Right hindlimb (tissue), 1 donor: ENCODE results near the gene SYNGR4.
"Not testable (repeated sequence)": the region's sequence is repeated elsewhere in the genome, so short reads cannot be mapped to it uniquely, and the experiment has no call there.

Experiments used
- DNase-seq: peaks from one replicate; pipeline ENCODE4 v3.0.0-alpha.2; 2018

SYNGR4 gene

GRCh38 chr19:48371771-48372170, 7.6 kb downstream of the SYNGR4 start:
- DNase-seq, result not testable (repeated sequence)

GRCh38 chr19:48372904-48373303, 8.7 kb downstream of the SYNGR4 start:
- no peak for DNase-seq

GRCh38 chr19:48373567-48373966, 9.4 kb downstream of the SYNGR4 start:
- DNase-seq, result no peak

- no peak for DNase-seq
These were observed 14.0 kb downstream of the SYNGR4 start for GRCh38 chr19:48378194-48378570.

GRCh38 chr19:48379058-48379457, 14.9 kb downstream of the SYNGR4 start:
- DNase-seq, result no peak

- no peak for DNase-seq
These were observed 17.2 kb downstream of the SYNGR4 start for GRCh38 chr19:48381178-48381950.

GRCh38 chr19:48382286-48382685, 18.1 kb downstream of the SYNGR4 start:
- no peak for DNase-seq

- DNase-seq, result no peak
These were observed 21.4 kb downstream of the SYNGR4 start for GRCh38 chr19:48385461-48386087.

GRCh38 chr19:48386981-48387380, 22.8 kb downstream of the SYNGR4 start:
- no peak for DNase-seq

GRCh38 chr19:48390188-48391099, 26.3 kb downstream of the SYNGR4 start:
- peak; percentile 81 for DNase-seq

- peak; percentile 87 for DNase-seq
These were observed 27.2 kb downstream of the SYNGR4 start, which contains the start of gene KDELR1 for GRCh38 chr19:48391100-48392005. Gene KDELR1, minus strand, starts transcription at chr19:48391551. Its CDS starts 193 bp downstream, at chr19:48391358.

GRCh38 chr19:48392006-48392344, 27.8 kb downstream of the SYNGR4 start:
- DNase-seq, result not testable (repeated sequence)

- no peak for DNase-seq
These were observed 28.8 kb downstream of the SYNGR4 start for GRCh38 chr19:48392860-48393558.

- peak; percentile 63 for DNase-seq
These were observed 29.6 kb downstream of the SYNGR4 start, which contains the start of gene GRIN2D for GRCh38 chr19:48393559-48394330. Gene GRIN2D, plus strand, starts transcription at chr19:48393668. Its CDS starts 4,725 bp downstream, at chr19:48398393.

- peak; percentile 42 for DNase-seq
These were observed 30.4 kb downstream of the SYNGR4 start for GRCh38 chr19:48394331-48395169.

- no peak for DNase-seq
These were observed 30.9 kb downstream of the SYNGR4 start for GRCh38 chr19:48395170-48395455.

GRCh38 chr19:48395499-48395898, 31.3 kb downstream of the SYNGR4 start:
- DNase-seq, result no peak

- peak; percentile 37 for DNase-seq
These were observed 32.1 kb downstream of the SYNGR4 start for GRCh38 chr19:48396016-48396823.

- no peak for DNase-seq
These were observed 32.6 kb downstream of the SYNGR4 start for GRCh38 chr19:48396824-48397176.
